ENCODE measurements around the gene SFSWAP.

- TF ChIP-seq TAF1 (IDR thresholded peaks at IDR 0.05; ENCODE audit: low read depth, low read length) (no peak), POLR2A (IDR thresholded peaks at IDR 0.05; ENCODE audit: low read depth, low read length) (no peak), POLR2AphosphoS5 (IDR thresholded peaks at IDR 0.05; ENCODE audit: low read depth, low read length) (no peak), SPI1 (IDR thresholded peaks at IDR 0.05; ENCODE audit: low read depth, low read length) (no peak)
These were observed 75.0 kb downstream of the SFSWAP start for GRCh38 chr12:131785763-131786330.

All from GM12891 (cell line).